Activated naive CD4-positive, alpha-beta T cell treated with Interleukin-2 at 50 U/mL for 16 hours (primary cell): Measurements from ENCODE around the gene COL1A1.

Experiments
- DNase-seq: peaks from one replicate; pipeline ENCODE4 v3.0.0-alpha.2; 2020

COL1A1 gene

GRCh38 chr17:50185631-50186471 lies 15.6 kb downstream of the COL1A1 start:
- no peak for DNase-seq

- DNase-seq: no peak
Observed at GRCh38 chr17:50184611-50185398, 16.6 kb downstream of the COL1A1 start.

- DNase-seq: no peak
Observed at GRCh38 chr17:50184064-50184463, 17.4 kb downstream of the COL1A1 start.

GRCh38 chr17:50183421-50183994 lies 17.9 kb downstream of the COL1A1 start:
- DNase-seq: no peak

- DNase-seq: no peak
Observed at GRCh38 chr17:50182783-50183420, 18.5 kb downstream of the COL1A1 start.

- DNase-seq: no peak
Observed at GRCh38 chr17:50181591-50182560, 19.6 kb downstream of the COL1A1 start.

GRCh38 chr17:50181144-50181543 lies 20.3 kb downstream of the COL1A1 start:
- no peak for DNase-seq

GRCh38 chr17:50180620-50181019 lies 20.8 kb downstream of the COL1A1 start:
- no peak for DNase-seq

- DNase-seq: no peak
Observed at GRCh38 chr17:50180111-50180510, 21.3 kb downstream of the COL1A1 start.

GRCh38 chr17:50177983-50178834 lies 23.2 kb downstream of the COL1A1 start:
- DNase-seq: peak; percentile 49

GRCh38 chr17:50177476-50177875 lies 24.0 kb downstream of the COL1A1 start:
- no peak for DNase-seq

- DNase-seq: no peak
Observed at GRCh38 chr17:50176559-50177357, 24.7 kb downstream of the COL1A1 start.

- DNase-seq: no peak
Observed at GRCh38 chr17:50175035-50175807, 26.2 kb downstream of the COL1A1 start.

- DNase-seq: no peak
Observed at GRCh38 chr17:50174444-50174843, 27.0 kb downstream of the COL1A1 start.

- DNase-seq: no peak
Observed at GRCh38 chr17:50173335-50173941, 28.0 kb downstream of the COL1A1 start.

- no peak for DNase-seq
Observed at GRCh38 chr17:50172936-50173334, 28.5 kb downstream of the COL1A1 start.

- DNase-seq: no peak
Observed at GRCh38 chr17:50172130-50172529, 29.3 kb downstream of the COL1A1 start.

GRCh38 chr17:50171371-50172071 lies 29.9 kb downstream of the COL1A1 start:
- DNase-seq: no peak
